NCI-H345 treated with DMSO at 0.1 percent for 48 hours (cell line): ENCODE data around the gene GNAL.

Source experiments
- DNase-seq: peaks from one replicate; lab custom pipeline; 2025; ENCODE audit not compliant: unreplicated experiment; lab: John Stamatoyannopoulos, UW

The GNAL gene

GRCh38 chr18:11759456-11759855, 70.4 kb downstream of the GNAL start:
- no peak for DNase-seq

GRCh38 chr18:11760498-11761167, 71.6 kb downstream of the GNAL start:
- no peak for DNase-seq

GRCh38 chr18:11761553-11761952, 72.5 kb downstream of the GNAL start:
- DNase-seq, result no peak

DNA sequence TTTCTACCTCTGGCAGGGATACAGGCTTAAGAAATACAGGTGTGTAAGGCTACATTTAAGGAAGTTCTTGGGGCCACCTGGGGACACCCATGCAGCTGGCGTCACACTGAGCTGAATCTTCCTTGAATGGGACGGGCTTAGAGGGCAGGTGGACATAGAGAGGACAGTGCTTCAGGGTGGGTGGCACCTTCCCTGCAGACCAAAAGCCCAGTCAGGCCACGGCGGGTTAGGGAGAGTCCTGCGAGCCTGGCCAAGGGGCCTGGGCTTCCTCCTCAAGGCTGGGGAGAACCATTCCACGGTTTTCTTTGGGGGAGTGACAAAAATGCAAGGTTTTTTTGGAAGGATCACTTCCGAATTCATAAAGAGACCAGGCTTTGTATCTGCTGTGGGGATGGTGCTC, 73.4 kb downstream of the GNAL start:
- no peak for DNase-seq

DNA sequence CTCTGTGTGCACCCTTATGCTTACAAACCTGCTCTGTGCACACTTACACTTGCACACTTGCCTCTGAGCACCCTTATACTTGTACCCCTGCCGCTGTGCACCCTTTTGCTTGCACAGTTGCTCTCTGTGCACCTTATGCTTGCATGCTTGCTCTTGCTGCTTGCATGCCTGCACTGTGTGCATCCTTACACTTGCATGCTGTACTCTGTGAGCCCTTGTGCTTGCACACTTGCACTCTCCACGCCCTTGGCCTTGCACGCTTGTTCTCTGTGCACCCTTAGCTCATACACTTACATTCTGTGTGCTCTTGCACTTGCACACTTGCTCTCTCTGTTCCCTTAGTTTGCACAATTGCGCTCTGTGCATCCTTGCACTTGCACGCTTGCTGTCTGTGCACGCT, 78.3 kb downstream of the GNAL start:
- no peak for DNase-seq

DNA sequence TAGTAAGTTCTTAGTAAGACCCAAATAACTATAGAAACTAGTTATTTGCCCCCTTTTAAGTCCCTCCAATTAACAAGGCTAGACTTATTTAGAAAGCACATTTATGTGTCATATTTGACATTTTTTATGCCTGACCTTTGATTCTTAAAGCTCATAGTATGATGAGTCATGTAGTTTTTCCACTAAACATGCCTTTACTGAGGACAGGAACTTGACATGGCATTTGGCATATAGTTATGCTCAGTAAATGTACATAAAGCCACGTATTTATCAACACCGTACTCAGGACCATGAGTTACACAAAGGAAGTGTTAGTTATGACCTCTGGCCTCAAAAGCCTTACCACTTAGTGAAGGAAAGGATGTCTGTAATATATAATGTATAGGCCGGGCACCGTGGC, 78.9 kb downstream of the GNAL start:
- no peak for DNase-seq

GRCh38 chr18:11775436-11776174, 86.5 kb downstream of the GNAL start:
- no peak for DNase-seq

DNA sequence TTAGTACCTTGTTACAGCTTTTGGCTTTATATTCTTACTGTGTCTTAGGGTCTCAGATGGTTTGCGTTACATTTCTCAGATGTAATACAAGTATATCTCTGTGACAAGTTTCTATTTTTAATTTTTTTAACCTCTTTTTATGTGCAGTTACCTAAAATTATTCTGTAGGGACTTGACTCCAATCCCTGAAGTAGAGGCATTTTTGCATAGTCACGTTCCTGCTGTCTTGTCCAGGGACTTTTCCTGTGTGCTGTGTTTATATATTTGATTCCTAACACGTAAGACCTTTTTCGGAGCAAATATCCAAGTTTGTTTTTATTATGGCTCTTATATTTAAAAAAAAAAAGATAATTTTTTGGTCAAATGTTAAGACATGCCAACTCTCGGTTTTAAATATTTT, 91.0 kb downstream of the GNAL start:
- DNase-seq, result no peak

GRCh38 chr18:11783716-11784331, 94.8 kb downstream of the GNAL start:
- no peak for DNase-seq

DNA sequence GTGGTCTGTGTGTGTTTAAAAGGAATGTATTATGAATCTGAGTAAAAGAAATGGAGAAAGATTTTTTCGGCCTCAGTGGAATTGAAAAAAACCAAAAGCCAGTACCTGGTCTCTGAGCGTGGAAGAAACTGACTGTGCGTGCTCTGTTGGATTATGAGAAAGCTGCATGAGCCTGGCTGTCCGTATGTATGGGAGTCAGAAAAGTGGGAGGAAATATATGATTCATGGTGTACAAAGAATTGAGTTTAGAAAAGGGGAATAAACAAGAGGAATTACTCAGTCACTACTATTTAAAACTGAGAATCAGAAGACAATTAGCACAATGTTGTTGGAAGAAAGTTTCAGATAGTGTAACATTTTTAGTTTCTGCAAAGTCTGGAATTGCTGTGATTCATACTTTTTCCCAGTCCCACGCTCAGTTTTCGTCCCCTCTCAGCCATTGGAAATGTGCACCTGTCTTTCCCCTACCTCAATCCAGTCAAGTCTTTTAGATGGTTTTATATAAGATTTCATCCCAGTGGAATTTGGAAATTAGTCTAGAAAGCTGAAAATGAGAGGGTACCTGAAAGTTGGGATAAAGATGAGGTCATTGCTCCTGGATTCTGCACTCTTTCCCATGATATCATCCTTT, 95.7 kb downstream of the GNAL start:
- DNase-seq, result no peak

- DNase-seq, result no peak
These were observed 96.5 kb downstream of the GNAL start for GRCh38 chr18:11785444-11786055.

- no peak for DNase-seq
These were observed 100.8 kb downstream of the GNAL start for GRCh38 chr18:11789716-11790510.

DNA sequence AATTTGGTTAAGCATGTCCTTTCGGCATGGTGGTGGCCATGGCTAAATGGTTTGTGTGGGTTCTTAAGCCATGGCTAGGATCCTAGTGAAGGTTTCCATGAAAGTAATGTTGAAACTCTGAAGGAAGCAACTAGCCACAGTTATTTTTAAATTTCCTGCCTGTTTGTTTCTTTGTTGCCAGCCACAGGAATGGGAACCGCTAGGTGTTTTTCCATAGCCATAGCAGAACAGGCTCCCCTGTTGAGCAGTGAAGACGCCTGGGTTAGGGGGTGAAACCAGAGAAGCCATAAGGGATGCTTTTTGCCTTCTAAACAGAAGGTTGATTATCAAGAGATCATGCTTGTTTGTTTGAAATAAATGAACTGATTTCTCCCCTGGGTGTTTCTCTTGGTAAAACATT, 102.1 kb downstream of the GNAL start:
- no peak for DNase-seq

DNA sequence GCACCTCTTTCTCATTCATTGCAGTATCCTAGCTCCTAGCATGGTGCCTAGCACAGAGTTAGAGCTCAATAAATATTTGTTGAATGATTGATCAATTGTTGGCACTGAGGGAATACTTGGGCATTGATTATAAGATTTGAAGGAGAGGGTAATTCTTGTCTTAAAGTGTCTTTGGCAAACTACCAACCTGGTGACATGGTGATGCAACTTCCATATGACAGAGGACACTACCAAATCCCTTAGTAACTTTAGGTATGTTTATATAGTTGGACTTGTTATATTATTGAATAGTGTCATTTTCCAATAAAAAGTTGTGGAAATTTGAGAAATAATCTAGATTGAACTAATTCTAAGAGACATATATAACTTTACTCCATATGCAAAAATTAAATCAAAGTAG, 103.6 kb downstream of the GNAL start:
- DNase-seq, result no peak

- DNase-seq, result no peak
These were observed 105.1 kb downstream of the GNAL start for GRCh38 chr18:11794195-11794594.

- no peak for DNase-seq
These were observed 106.9 kb downstream of the GNAL start for GRCh38 chr18:11795916-11796315.

DNA sequence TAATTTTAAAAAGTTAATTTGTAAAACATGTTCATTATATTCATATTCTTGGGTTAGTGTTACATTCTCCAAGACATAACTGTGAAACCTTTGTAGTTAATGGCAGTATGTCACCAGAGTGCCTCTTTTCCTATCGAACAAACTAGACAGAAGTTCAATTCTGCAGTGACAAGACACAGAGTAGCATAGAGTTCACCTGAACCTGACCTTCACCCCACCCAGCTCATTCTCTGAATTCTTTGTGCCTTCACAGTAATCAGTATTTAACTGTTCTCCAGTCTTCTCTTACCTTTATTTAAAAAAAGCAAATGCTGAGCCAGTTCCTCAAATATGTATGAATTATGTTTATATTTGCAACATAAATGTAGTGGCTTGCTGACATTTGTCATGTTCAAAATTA, 109.2 kb downstream of the GNAL start:
- no peak for DNase-seq

DNA sequence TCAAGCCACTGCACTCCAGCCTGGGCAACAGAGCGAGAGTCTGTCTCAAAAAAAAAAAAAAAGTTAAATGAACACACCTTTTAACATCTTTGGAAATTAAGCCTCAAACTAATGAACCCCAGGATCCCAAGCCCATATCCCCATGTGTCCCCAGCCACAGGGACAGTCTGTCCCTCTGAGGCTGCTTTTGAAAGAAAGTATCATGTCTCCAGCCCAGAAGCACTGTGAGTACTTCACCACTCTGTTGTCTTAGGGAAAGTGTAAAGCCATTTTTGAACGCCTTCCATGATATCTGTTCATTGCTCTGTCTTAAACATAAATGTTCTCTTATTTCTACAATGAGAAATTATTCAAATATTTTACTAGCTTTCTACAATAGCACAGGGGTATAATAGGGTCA, 110.0 kb downstream of the GNAL start:
- no peak for DNase-seq

GRCh38 chr18:11800566-11801334, 111.7 kb downstream of the GNAL start:
- no peak for DNase-seq

DNA sequence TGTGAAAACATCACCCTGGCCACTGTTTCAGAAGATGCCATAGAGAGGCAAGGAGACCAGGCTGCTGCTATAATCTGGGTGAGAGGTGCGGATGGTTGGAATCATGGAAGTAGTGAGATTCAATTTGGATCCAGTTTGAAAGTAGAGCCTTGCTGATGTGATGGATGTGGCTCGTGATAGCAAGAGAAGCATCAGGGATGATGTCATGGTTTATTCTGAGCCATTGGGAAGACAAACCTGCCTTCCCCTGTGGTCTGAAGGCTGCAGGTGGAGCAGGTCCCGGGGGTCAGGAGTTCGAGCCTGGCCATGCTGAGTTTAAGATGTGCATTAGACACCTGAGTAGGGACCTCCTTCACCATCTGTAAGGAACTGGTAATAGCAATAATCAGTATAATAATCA, 112.5 kb downstream of the GNAL start:
- DNase-seq, result no peak
